Measurements from ENCODE around the gene TMPRSS9. TPM values are rescaled to one million over a fixed set of nuclear protein-coding genes. Genes with fewer than 3 reads are reported as not detected.
A peak's percentile ranks its signal among the peaks of the same experiment; 100 is the strongest.

The TMPRSS9 gene
- total RNA-seq, 1 donor from 2014 or later = not detected

- ATAC-seq (ENCODE audit: poor library complexity) = no peak
- DNase-seq = peak; percentile 68
- intact Hi-C loops (cut with DNase I) = no loop called here
Measured at GRCh38 chr19:2424686-2425621, 64.9 kb downstream of the TMPRSS9 start.

- DNase-seq (peak; percentile 43), ATAC-seq (ENCODE audit: poor library complexity) (no peak)
- intact Hi-C loops (cut with DNase I) = no loop called here
Measured at GRCh38 chr19:2425622-2426581, 65.8 kb downstream of the TMPRSS9 start.

GRCh38 chr19:2426611-2427428 is 66.8 kb downstream of the TMPRSS9 start:
- intact Hi-C loops (cut with DNase I) = no loop called here
- ATAC-seq (ENCODE audit: poor library complexity) (peak; percentile 21), DNase-seq (peak; percentile 63)

- ATAC-seq (ENCODE audit: poor library complexity) (peak; percentile 96), DNase-seq (peak; percentile 99)
- intact Hi-C loops (cut with DNase I) = no loop called here
Measured at GRCh38 chr19:2427429-2428320, 67.6 kb downstream of the TMPRSS9 start, which contains the start of gene TIMM13. Gene TIMM13, minus strand, starts transcription at chr19:2427586. Its CDS starts 53 bp downstream, at chr19:2427533.

GRCh38 chr19:2428321-2428690 is 68.2 kb downstream of the TMPRSS9 start:
- intact Hi-C loops (cut with DNase I) = no loop called here
- ATAC-seq (ENCODE audit: poor library complexity) = no peak
- DNase-seq = peak; percentile 63

- DNase-seq = peak; percentile 41
- no peak for ATAC-seq (ENCODE audit: poor library complexity)
- intact Hi-C loops (cut with DNase I) = no loop called here
Measured at GRCh38 chr19:2428756-2429711, 69.0 kb downstream of the TMPRSS9 start.

- ATAC-seq (ENCODE audit: poor library complexity) (no peak), DNase-seq (no peak)
- intact Hi-C loops (cut with DNase I) = no loop called here
Measured at GRCh38 chr19:2429917-2430535, 70.0 kb downstream of the TMPRSS9 start.

- ATAC-seq (ENCODE audit: poor library complexity) = no peak
Measured at GRCh38 chr19:2431318-2432055, 71.4 kb downstream of the TMPRSS9 start.

GRCh38 chr19:2432131-2432848 is 72.2 kb downstream of the TMPRSS9 start:
- ATAC-seq (ENCODE audit: poor library complexity) (no peak), DNase-seq (no peak)
- intact Hi-C loops (cut with DNase I) = no loop called here

More at GRCh38 chr19:2431318-2432055, 71.4 kb downstream of the TMPRSS9 start:
- DNase-seq = peak; percentile 40
- intact Hi-C loops (cut with DNase I) = no loop called here

GRCh38 chr19:2433854-2434253 is 73.8 kb downstream of the TMPRSS9 start:
- intact Hi-C loops (cut with DNase I) = no loop called here
- ATAC-seq (ENCODE audit: poor library complexity) (no peak), DNase-seq (no peak)

GRCh38 chr19:2434267-2434666 is 74.2 kb downstream of the TMPRSS9 start:
- no peak for DNase-seq
- ATAC-seq (ENCODE audit: poor library complexity) = no peak
- intact Hi-C loops (cut with DNase I) = no loop called here

- intact Hi-C loops (cut with DNase I) = no loop called here
- ATAC-seq (ENCODE audit: poor library complexity) (no peak), DNase-seq (no peak)
Measured at GRCh38 chr19:2434721-2435265, 74.7 kb downstream of the TMPRSS9 start.

GRCh38 chr19:2436384-2436783 is 76.3 kb downstream of the TMPRSS9 start:
- intact Hi-C loops (cut with DNase I) = no loop called here
- ATAC-seq (ENCODE audit: poor library complexity) = no peak
- no peak for DNase-seq

- no peak for DNase-seq
- ATAC-seq (ENCODE audit: poor library complexity) = no peak
- intact Hi-C loops (cut with DNase I) = no loop called here
Measured at GRCh38 chr19:2436926-2437325, 76.9 kb downstream of the TMPRSS9 start.
